Measurements from ENCODE around the gene PEPD. TPM values are rescaled to one million over a fixed set of nuclear protein-coding genes. Genes with fewer than 3 reads are reported as not detected.

Gene PEPD
- polyA plus RNA-seq, 3 donors = 61.5 to 218 (median 171) TPM

- H3K36me3 Mint-ChIP-seq = peaks cover 34 to 35% of the 10 kb centered on the region in 2 donors
Observed at GRCh38 chr19:33477781-33478180, 43.8 kb downstream of the PEPD start.

GRCh38 chr19:33476151-33476707, 45.4 kb downstream of the PEPD start:
- Mint-ChIP-seq H3K36me3 (peaks cover 34 to 35% of the 10 kb centered on the region in 2 donors), H3K27me3 (ENCODE audit: low read depth in 3 of 3) (no peaks in the 10 kb centered on the region), H3K4me3 (no peak overlapping the region), H3K4me1 (peaks cover 3% of the 10 kb centered on the region), H3K9me3 (peaks cover 4 to 14% (median 9%) of the 10 kb centered on the region in 7 donors), H3K27ac (no peak overlapping the region)
- intact Hi-C loops (cut with micrococcal nuclease) = no loop called here
- 100% methylated on average over 8 of the region's 11 CpGs for WGBS (ENCODE audit: insufficient coverage)
- no peak for DNase-seq
- no peaks in the 10 kb centered on the region for H3K4me1 ChIP-seq (ENCODE audit: control insufficient read depth in 1 of 2, insufficient read depth in 2 of 2, low read length in 2 of 2)
- peaks cover 6 to 15% of the 10 kb centered on the region in 2 donors for H3K36me3 ChIP-seq (replicated peaks in 1 of 2; ENCODE audit: control insufficient read depth in 1 of 2, insufficient read depth in 2 of 2, low read length in 2 of 2)
- peaks cover 0 to 2% of the 10 kb centered on the region in 2 donors for H3K9me3 ChIP-seq (replicated peaks in 1 of 2; ENCODE audit: control insufficient read depth in 1 of 2, insufficient read depth in 1 of 2, low read length in 2 of 2)
- H3K4me2 ChIP-seq (replicated peaks; ENCODE audit: extremely low read depth, low read length, poor library complexity, severe bottlenecking) = no peak overlapping the region
- TF ChIP-seq, protein P1, sequence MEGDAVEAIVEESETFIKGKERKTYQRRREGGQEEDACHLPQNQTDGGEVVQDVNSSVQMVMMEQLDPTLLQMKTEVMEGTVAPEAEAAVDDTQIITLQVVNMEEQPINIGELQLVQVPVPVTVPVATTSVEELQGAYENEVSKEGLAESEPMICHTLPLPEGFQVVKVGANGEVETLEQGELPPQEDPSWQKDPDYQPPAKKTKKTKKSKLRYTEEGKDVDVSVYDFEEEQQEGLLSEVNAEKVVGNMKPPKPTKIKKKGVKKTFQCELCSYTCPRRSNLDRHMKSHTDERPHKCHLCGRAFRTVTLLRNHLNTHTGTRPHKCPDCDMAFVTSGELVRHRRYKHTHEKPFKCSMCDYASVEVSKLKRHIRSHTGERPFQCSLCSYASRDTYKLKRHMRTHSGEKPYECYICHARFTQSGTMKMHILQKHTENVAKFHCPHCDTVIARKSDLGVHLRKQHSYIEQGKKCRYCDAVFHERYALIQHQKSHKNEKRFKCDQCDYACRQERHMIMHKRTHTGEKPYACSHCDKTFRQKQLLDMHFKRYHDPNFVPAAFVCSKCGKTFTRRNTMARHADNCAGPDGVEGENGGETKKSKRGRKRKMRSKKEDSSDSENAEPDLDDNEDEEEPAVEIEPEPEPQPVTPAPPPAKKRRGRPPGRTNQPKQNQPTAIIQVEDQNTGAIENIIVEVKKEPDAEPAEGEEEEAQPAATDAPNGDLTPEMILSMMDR (IDR thresholded peaks at IDR 0.05) = no peak
- H3K27me3 ChIP-seq (ENCODE audit: control insufficient read depth in 2 of 2, insufficient read depth in 2 of 2, low read length in 2 of 2) = no peaks in the 10 kb centered on the region
- no peaks in the 10 kb centered on the region for H4K20me1 ChIP-seq (ENCODE audit: insufficient read depth, low read length)
- no peak overlapping the region for H3K27ac ChIP-seq (ENCODE audit: low read depth in 1 of 2, low read length in 2 of 2)
- no peak overlapping the region for H3K4me3 ChIP-seq (replicated peaks in 1 of 3; ENCODE audit: low read depth in 2 of 3, low read length in 3 of 3)
- H2AFZ ChIP-seq (ENCODE audit: insufficient read depth, low read depth, low read length, poor library complexity, severe bottlenecking) = no peak overlapping the region
- H3K9ac ChIP-seq (ENCODE audit: insufficient read depth, low read length, poor library complexity, severe bottlenecking) = no peak overlapping the region
- H3K79me2 ChIP-seq (ENCODE audit: insufficient read depth, low read length) = no peaks in the 10 kb centered on the region

More at GRCh38 chr19:33477781-33478180, 43.8 kb downstream of the PEPD start:
- no peaks in the 10 kb centered on the region for H4K20me1 ChIP-seq (ENCODE audit: insufficient read depth, low read length)
- Mint-ChIP-seq H3K9me3 (peaks cover 4 to 17% (median 13%) of the 10 kb centered on the region in 7 donors), H3K4me3 (no peak overlapping the region), H3K27ac (no peak overlapping the region), H3K4me1 (peaks cover 3% of the 10 kb centered on the region), H3K27me3 (ENCODE audit: low read depth in 3 of 3) (no peaks in the 10 kb centered on the region)
- no peaks in the 10 kb centered on the region for H3K79me2 ChIP-seq (ENCODE audit: insufficient read depth, low read length)
- H3K36me3 ChIP-seq (replicated peaks in 1 of 2; ENCODE audit: control insufficient read depth in 1 of 2, insufficient read depth in 2 of 2, low read length in 2 of 2) = peaks cover 6 to 15% of the 10 kb centered on the region in 2 donors
- 99% methylated on average over 8 of the region's 10 CpGs for WGBS (ENCODE audit: insufficient coverage)
- TF ChIP-seq, protein P1 (IDR thresholded peaks at IDR 0.05) = no peak
- H3K27ac ChIP-seq (ENCODE audit: low read depth in 1 of 2, low read length in 2 of 2) = no peak overlapping the region
- no peak overlapping the region for H3K9ac ChIP-seq (ENCODE audit: insufficient read depth, low read length, poor library complexity, severe bottlenecking)
- H2AFZ ChIP-seq (ENCODE audit: insufficient read depth, low read depth, low read length, poor library complexity, severe bottlenecking) = no peak overlapping the region
- H3K4me2 ChIP-seq (replicated peaks; ENCODE audit: extremely low read depth, low read length, poor library complexity, severe bottlenecking) = no peak overlapping the region
- intact Hi-C loops (cut with micrococcal nuclease) = no loop called here
- no peaks in the 10 kb centered on the region for H3K4me1 ChIP-seq (ENCODE audit: control insufficient read depth in 1 of 2, insufficient read depth in 2 of 2, low read length in 2 of 2)
- H3K4me3 ChIP-seq (replicated peaks in 1 of 3; ENCODE audit: low read depth in 2 of 3, low read length in 3 of 3) = no peak overlapping the region
- no peak for DNase-seq
- no peaks in the 10 kb centered on the region for H3K27me3 ChIP-seq (ENCODE audit: control insufficient read depth in 2 of 2, insufficient read depth in 2 of 2, low read length in 2 of 2)
- H3K9me3 ChIP-seq (replicated peaks in 1 of 2; ENCODE audit: control insufficient read depth in 1 of 2, insufficient read depth in 1 of 2, low read length in 2 of 2) = peaks cover 0 to 2% of the 10 kb centered on the region in 2 donors
